Medulla oblongata (tissue), 1 donor: ENCODE results near the gene TSPAN18.

Source experiments
- DNase-seq: peaks from one replicate; pipeline ENCODE4 v3.0.0-alpha.2; 2015; ENCODE audit errors: extremely low spot score

The TSPAN18 gene

GRCh38 chr11:44868455-44869421 is 142.0 kb downstream of the TSPAN18 start:
- DNase-seq: no peak

DNA sequence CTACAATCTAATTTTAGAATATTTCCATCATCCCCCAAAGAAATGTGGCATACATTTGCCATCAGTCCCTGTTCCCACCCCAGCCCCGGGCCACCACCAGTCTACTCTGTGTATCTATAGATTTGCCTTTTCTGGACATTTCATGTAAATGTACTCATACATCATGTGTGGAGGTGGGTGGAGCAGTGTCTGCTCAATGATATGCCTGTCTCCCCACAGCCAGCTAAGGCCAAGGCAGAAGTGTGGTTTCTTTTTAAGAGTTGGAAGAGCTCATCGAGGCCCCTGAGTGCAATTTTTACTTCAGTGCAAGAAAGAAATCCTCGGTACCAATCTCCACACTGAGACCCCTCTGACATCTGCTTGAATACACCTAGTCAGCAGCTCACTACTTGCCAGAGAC is 143.4 kb downstream of the TSPAN18 start:
- no peak for DNase-seq

- no peak for DNase-seq
Measured at GRCh38 chr11:44870615-44871176, 143.9 kb downstream of the TSPAN18 start.

DNA sequence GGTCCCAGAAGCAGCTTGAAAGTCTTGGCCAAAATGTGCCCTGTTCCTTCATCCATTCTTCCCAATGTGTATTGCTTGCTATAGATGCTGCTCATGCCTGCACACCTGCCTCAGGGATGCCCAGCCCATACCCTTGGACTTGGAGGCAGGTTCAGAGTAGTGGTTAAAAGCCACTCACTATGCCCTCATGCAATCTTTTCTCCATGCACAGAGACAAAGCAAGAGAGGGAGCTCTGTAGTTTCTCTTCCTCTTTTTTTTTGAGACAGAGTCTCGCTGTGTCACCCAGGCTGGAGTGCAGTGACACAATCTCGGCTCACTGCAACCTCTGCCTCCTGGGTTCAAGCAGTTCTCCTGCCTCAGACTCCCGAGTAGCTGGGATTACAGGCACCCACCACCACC is 144.9 kb downstream of the TSPAN18 start:
- DNase-seq: peak; percentile 8

- no peak for DNase-seq
Measured at GRCh38 chr11:44872556-44872955, 145.8 kb downstream of the TSPAN18 start.

- no peak for DNase-seq
Measured at GRCh38 chr11:44873537-44873936, 146.8 kb downstream of the TSPAN18 start.

DNA sequence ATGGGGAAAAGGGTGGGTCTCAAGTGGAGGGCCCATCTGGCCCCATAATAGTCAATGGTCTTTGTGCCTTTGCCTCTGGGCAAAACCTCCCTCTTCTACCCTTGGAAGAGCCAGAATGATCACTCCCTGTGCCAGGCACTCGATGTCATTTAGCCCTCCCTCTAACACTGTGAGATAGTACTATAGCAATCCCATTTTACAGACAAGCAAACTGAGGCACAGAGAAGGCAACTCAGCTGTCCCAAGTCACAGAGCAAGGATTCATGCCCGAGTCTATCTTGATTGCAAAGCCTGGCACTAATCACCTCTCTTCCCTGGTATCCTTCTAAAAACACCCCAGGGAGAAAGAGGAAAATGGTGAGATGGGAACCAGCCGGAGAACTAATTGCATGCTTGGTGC is 147.5 kb downstream of the TSPAN18 start:
- no peak for DNase-seq

DNA sequence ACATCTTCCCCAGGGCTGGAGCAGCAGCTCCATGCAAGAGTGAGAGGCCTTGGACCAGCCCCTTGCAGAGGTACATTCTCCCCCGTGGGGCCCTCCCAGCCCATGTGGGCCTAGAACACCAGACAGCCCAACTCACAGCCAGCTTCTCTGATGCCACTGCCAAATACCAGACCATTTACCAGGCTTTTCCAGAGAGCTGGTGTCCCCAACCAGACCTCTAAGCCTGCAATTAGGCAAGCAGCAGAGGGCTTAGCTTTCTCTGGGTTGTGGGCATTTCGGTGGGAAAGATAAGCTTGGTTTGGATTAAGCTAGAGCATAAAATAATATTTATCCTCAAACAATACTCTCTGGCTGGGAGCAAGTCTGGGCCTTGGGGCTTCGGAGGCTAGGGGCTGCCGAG is 148.3 kb downstream of the TSPAN18 start:
- no peak for DNase-seq

- DNase-seq: no peak
Measured at GRCh38 chr11:44876194-44876723, 149.5 kb downstream of the TSPAN18 start.

DNA sequence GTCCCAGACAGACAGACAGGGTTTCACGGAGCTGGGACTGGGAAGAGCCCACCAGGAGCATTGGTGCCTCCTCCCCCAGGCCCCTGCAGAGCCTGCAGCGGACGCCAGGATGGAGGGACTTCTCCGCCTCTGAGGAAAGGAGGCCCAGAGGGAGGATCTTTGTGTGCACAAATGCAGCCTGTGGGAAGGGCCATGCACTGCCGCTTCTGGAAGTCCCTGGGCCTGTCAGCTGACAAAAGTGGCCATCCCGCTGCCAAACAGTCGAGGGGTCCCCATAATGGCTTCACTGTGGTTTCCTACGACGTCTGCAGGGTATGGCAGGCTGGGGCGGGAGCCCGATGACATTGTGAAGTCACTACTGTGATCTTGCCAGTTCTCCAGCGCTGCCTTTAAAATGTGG is 150.1 kb downstream of the TSPAN18 start:
- DNase-seq: no peak

GRCh38 chr11:44877571-44878497 is 151.1 kb downstream of the TSPAN18 start:
- DNase-seq: no peak

DNA sequence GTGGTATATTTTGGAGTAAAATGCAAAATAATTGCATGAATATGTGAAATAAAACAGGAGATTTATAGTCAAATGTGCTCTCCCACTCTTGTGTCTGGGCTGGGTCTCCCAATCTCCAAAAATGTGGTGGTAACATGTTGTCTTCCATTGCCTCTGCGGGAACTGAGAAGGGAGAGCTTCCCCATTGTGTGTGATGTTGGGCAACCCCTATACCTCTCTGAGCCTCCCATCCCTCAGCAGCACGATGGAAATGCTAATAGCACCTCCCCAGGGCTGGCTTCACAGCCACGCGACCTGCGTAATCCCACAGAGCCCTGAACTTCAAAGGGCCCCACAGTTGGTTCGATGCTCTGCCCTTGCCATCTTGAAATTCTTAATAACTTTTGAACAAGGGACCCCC is 151.9 kb downstream of the TSPAN18 start:
- DNase-seq: no peak

- DNase-seq: no peak
Measured at GRCh38 chr11:44879432-44879831, 152.7 kb downstream of the TSPAN18 start.

- DNase-seq: no peak
Measured at GRCh38 chr11:44880511-44880910, 153.7 kb downstream of the TSPAN18 start.

- no peak for DNase-seq
Measured at GRCh38 chr11:44880953-44881352, 154.2 kb downstream of the TSPAN18 start.

- DNase-seq: no peak
Measured at GRCh38 chr11:44883277-44883676, 156.5 kb downstream of the TSPAN18 start.

- no peak for DNase-seq
Measured at GRCh38 chr11:44884056-44884455, 157.3 kb downstream of the TSPAN18 start.

DNA sequence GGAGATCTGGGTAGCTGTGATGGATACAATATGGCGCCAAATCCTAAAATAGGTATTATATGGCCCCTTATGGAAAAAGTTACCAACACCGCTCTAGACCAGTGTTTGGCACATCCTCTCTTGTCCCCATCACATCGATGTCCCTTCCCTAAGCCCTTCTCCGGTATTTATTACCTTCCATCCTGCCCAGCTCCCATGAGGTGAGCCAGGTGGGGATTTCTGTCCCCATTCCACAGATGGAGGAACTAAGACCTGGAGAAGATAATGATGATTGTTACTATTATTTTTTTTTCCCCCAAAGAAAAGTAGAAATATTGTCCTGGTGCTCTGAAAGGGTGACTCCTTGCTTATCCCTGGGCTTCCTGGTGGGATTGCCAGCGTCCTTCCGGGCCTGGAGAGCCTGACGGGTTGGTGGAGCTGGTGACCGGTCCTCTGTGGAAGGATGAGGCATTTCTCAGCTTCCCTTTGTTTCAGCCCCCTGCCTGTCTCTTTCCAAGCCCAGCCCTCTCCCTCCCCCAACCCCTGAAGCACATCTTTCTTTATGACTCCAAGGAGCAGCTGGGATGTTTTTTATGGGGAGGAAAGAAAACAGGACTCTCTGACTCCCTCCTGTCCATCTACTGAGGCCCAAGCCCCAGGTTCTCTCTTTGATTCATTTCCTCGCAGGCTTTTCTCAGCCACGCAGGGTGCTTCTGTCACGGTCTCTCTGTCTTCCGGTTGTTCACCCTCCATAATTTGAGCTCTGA is 158.5 kb downstream of the TSPAN18 start:
- no peak for DNase-seq

- no peak for DNase-seq
Measured at GRCh38 chr11:44885919-44886789, 159.4 kb downstream of the TSPAN18 start.

DNA sequence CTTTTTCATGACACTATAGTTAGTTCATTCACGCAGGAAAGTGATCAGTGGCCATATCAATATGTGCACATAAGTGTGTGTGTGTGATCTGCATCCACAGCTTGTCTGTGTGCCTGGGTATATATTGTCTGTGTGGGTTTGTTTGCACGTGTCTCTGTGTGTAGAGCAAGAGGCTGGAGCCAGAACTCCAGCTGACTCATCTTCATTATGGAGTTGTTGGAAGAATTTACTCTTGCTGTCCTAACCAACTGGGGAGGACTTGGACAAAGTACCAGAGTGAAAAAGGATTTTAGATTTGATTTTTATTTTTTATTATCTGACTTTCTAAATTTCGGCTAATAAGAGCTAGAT is 160.0 kb downstream of the TSPAN18 start:
- no peak for DNase-seq
